Testis (tissue), 3 donors: ENCODE data around the gene CDK5. TPM values are rescaled to one million over a fixed set of nuclear protein-coding genes. Genes with fewer than 3 reads are reported as not detected.

Experiments
- DNase-seq: peaks from one replicate; pipeline ENCODE4 v3.0.0-alpha.2; 2019
- H3K27ac ChIP-seq, 2 donors: fragments of 200-600 bp; sonication (generic); one replicate each; pipeline ENCODE4 v1.5.1; 2019
- H3K27me3 ChIP-seq: fragments of 200-600 bp; sonication (generic); one replicate; pipeline ENCODE4 v1.5.1; 2019
- H3K36me3 ChIP-seq: fragments of 200-600 bp; sonication (generic); one replicate; pipeline ENCODE4 v1.5.1; 2017; ENCODE audit warnings: low read depth; ENCODE audit errors: missing control alignments
- H3K4me1 ChIP-seq: fragments of 200-600 bp; sonication (generic); one replicate; pipeline ENCODE4 v1.5.1; 2019
- H3K4me3 ChIP-seq, 2 donors: fragments of 200-600 bp; sonication (generic); one replicate each; pipeline ENCODE4 v1.5.1; 2017 to 2019
- H3K9me3 ChIP-seq: fragments of 200-600 bp; sonication (generic); one replicate; pipeline ENCODE4 v1.5.1; 2017
- CTCF ChIP-seq, 3 experiments: fragments of 450-650 bp in 2 of 3; fragments of 200-600 bp in 1 of 3; sonication (generic) in 1 of 3; IDR thresholded peaks; one replicate each; pipeline ENCODE4 v1.5.1; 2016 to 2019; ENCODE audit warnings: antibody characterized with exemption in 3 of 3, mild to moderate bottlenecking in 2 of 3, moderate library complexity in 1 of 3
- POLR2A ChIP-seq: fragments of 450-650 bp; IDR thresholded peaks from one replicate; pipeline ENCODE4 v1.6.1; 2017; ENCODE audit warnings: antibody characterized with exemption, mild to moderate bottlenecking, moderate library complexity
- whole genome bisulfite sequencing, 2 donors: methylation state at CpG; one replicate each; pipeline ENCODE4 v1.1.5; 2018; 5-methylcytosine and 5-hydroxymethylcytosine counted together
- intact Hi-C: fragments of 100-400 bp; cut with DNase I; formaldehyde crosslinking; loops from one replicate; pipeline ENCODE4 v1.15.1; 2023; ENCODE audit warnings: low total_unique reads
- polyA plus RNA-seq: library from polyadenylated mRNA; stranded (reverse); fragments of 350-450 nt; fragmentation: Illumina TruSeq; extraction: RNeasy Lipid Tissue Mini Kit (QIAGEN cat#74804); gene quantifications from one replicate; pipeline ENCODE4 v1.2.3, GENCODE V29; 2014; ENCODE audit warnings: low read depth, low replicate concordance; ENCODE audit not compliant: insufficient read depth
- total RNA-seq, 2 donors: library from RNA; depleted of rRNA; stranded (reverse); fragments of >200 nt; gene quantifications; one replicate each; pipeline ENCODE4 v1.2.3, GENCODE V29; 2016

CDK5 gene
- total and polyA plus RNA-seq, 3 donors from 2014 or later = 7.1 to 15.4 (median 10.5) TPM

- WGBS, 2 donors = 95 to 98% methylated on average over 16 to 17 of the region's 17 CpGs
- intact Hi-C loops = no loop called here
- DNase-seq = no peak
- Histone ChIP-seq H3K36me3 (no peaks in the 10 kb centered on the region), H3K27me3 (no peaks in the 10 kb centered on the region), H3K4me1 (peaks cover 19% of the 10 kb centered on the region), H3K9me3 (no peaks in the 10 kb centered on the region), H3K4me3 (no peak overlapping the region), H3K27ac (no peak overlapping the region)
- TF ChIP-seq POLR2A = no peak
- TF ChIP-seq CTCF (IDR thresholded peaks at IDR 0.05) = no peak
These were observed 21.8 kb downstream of the CDK5 start for GRCh38 chr7:151035902-151036301.

- no peaks in the 10 kb centered on the region for H3K36me3 ChIP-seq
- H3K9me3 ChIP-seq = no peaks in the 10 kb centered on the region
- intact Hi-C loops = no loop called here
- no peak for DNase-seq
- TF ChIP-seq POLR2A (no peak), CTCF (IDR thresholded peaks at IDR 0.05) (no peak)
- peaks cover 19% of the 10 kb centered on the region for H3K4me1 ChIP-seq
- H3K27ac ChIP-seq = no peak overlapping the region
- H3K27me3 ChIP-seq = no peaks in the 10 kb centered on the region
- H3K4me3 ChIP-seq = no peak overlapping the region
- 82% methylated on average over 7 to 20 of the region's 21 CpGs for WGBS, 2 donors
These were observed 22.5 kb downstream of the CDK5 start for GRCh38 chr7:151035026-151035717.

- DNase-seq = no peak
- Histone ChIP-seq H3K27ac (no peak overlapping the region), H3K27me3 (no peaks in the 10 kb centered on the region), H3K36me3 (no peaks in the 10 kb centered on the region), H3K4me1 (peaks cover 12% of the 10 kb centered on the region), H3K4me3 (no peak overlapping the region), H3K9me3 (no peaks in the 10 kb centered on the region)
- intact Hi-C loops = no loop called here
- 88 to 92% methylated on average over 5 to 21 of the region's 21 CpGs for WGBS, 2 donors
- TF ChIP-seq POLR2A = no peak
- no peak for TF ChIP-seq CTCF (IDR thresholded peaks at IDR 0.05)
These were observed 23.2 kb downstream of the CDK5 start for GRCh38 chr7:151034312-151035025.

GRCh38 chr7:151033864-151034249 is 23.8 kb downstream of the CDK5 start:
- Histone ChIP-seq H3K27me3 (no peaks in the 10 kb centered on the region), H3K4me1 (peaks cover 9% of the 10 kb centered on the region), H3K36me3 (no peaks in the 10 kb centered on the region), H3K9me3 (no peaks in the 10 kb centered on the region), H3K4me3 (no peak overlapping the region), H3K27ac (no peak overlapping the region)
- DNase-seq = no peak
- intact Hi-C loops = no loop called here
- no peak for TF ChIP-seq POLR2A
- WGBS, 2 donors = 89 to 92% methylated on average over 3 to 5 of the region's 5 CpGs

GRCh38 chr7:151032936-151033863 is 24.5 kb downstream of the CDK5 start:
- Histone ChIP-seq H3K9me3 (no peaks in the 10 kb centered on the region), H3K4me3 (no peak overlapping the region), H3K27ac (no peak overlapping the region), H3K36me3 (no peaks in the 10 kb centered on the region), H3K27me3 (no peaks in the 10 kb centered on the region), H3K4me1 (peaks cover 4% of the 10 kb centered on the region)
- intact Hi-C loops = no loop called here
- TF ChIP-seq POLR2A (no peak), CTCF (IDR thresholded peaks at IDR 0.05) (no peak)
- 91 to 94% methylated on average over 15 to 17 of the region's 17 CpGs for WGBS, 2 donors
- no peak for DNase-seq
